CD1c-positive myeloid dendritic cell (primary cell): ENCODE results near the gene SDR9C7.
"Not testable (repeated sequence)": the region's sequence is repeated elsewhere in the genome, so short reads cannot be mapped to it uniquely, and the experiment has no call there.

Experiments
- DNase-seq: peaks from one replicate; pipeline ENCODE4 v3.0.0-alpha.2; 2016; ENCODE audit errors: extremely low spot score

SDR9C7 gene

GRCh38 chr12:56953314-56953713, 19.1 kb upstream of the SDR9C7 start:
- DNase-seq: no peak

- no peak for DNase-seq
These were observed 17.6 kb upstream of the SDR9C7 start for GRCh38 chr12:56951582-56952339.

GRCh38 chr12:56948881-56949280, 14.7 kb upstream of the SDR9C7 start:
- no peak for DNase-seq

- DNase-seq: no peak
These were observed 14.2 kb upstream of the SDR9C7 start for GRCh38 chr12:56948457-56948777.

GRCh38 chr12:56947633-56948456, 13.6 kb upstream of the SDR9C7 start:
- no peak for DNase-seq

- DNase-seq: no peak
These were observed 9.7 kb upstream of the SDR9C7 start for GRCh38 chr12:56943878-56944277.

- not testable (repeated sequence) for DNase-seq
These were observed 9.2 kb upstream of the SDR9C7 start for GRCh38 chr12:56943374-56943773.

GRCh38 chr12:56941299-56942017, 7.2 kb upstream of the SDR9C7 start:
- peak; percentile 55 for DNase-seq

- DNase-seq: not testable (repeated sequence)
These were observed 6.7 kb upstream of the SDR9C7 start for GRCh38 chr12:56940942-56941298.

- DNase-seq: no peak
These were observed 1.5 kb upstream of the SDR9C7 start for GRCh38 chr12:56935752-56936151.

GRCh38 chr12:56935157-56935556, 949 bp upstream of the SDR9C7 start:
- DNase-seq: no peak

- DNase-seq: peak; percentile 78
These were observed 1.3 kb downstream of the SDR9C7 start for GRCh38 chr12:56932867-56933266.

- DNase-seq: no peak
These were observed 2.1 kb downstream of the SDR9C7 start for GRCh38 chr12:56932146-56932545.

GRCh38 chr12:56931474-56931978, 2.7 kb downstream of the SDR9C7 start:
- DNase-seq: peak; percentile 69

- DNase-seq: no peak
These were observed 4.0 kb downstream of the SDR9C7 start for GRCh38 chr12:56930241-56930640.

GRCh38 chr12:56929780-56930179, 4.4 kb downstream of the SDR9C7 start:
- no peak for DNase-seq

GRCh38 chr12:56928262-56928661, 5.9 kb downstream of the SDR9C7 start:
- no peak for DNase-seq

- DNase-seq: no peak
These were observed 6.9 kb downstream of the SDR9C7 start for GRCh38 chr12:56927281-56927680.

GRCh38 chr12:56922031-56922430, 12.2 kb downstream of the SDR9C7 start:
- peak; percentile 43 for DNase-seq

- no peak for DNase-seq
These were observed 12.9 kb downstream of the SDR9C7 start for GRCh38 chr12:56921346-56921745.

- not testable (repeated sequence) for DNase-seq
These were observed 16.1 kb downstream of the SDR9C7 start for GRCh38 chr12:56918139-56918538.

- DNase-seq: no peak
These were observed 17.2 kb downstream of the SDR9C7 start for GRCh38 chr12:56916996-56917333.
